ENCODE measurements around the gene MYMK. TPM values are rescaled to one million over a fixed set of nuclear protein-coding genes. Genes with fewer than 3 reads are reported as not detected.

Gene MYMK
- total RNA-seq = not detected

GRCh38 chr9:133524679-133525228 lies at the start of gene MYMK:
Gene MYMK, minus strand, starts transcription at chr9:133524959. Its CDS starts 115 bp downstream, at chr9:133524844.
- no peak within 1 kb of the TSS for H3K27ac Mint-ChIP-seq
- no peaks in the 10 kb centered on the region for H3K9me3 Mint-ChIP-seq
- no peak within 1 kb of the TSS for H3K4me3 Mint-ChIP-seq
- DNase-seq = no peak
- ATAC-seq (replicated peaks in 1 of 2) = no peak
- no peaks in the 10 kb centered on the region for H3K27me3 Mint-ChIP-seq (ENCODE audit: low read depth)
- H3K36me3 Mint-ChIP-seq (ENCODE audit: insufficient read depth in 2 of 2) = no peaks in the 10 kb centered on the region
- peaks cover 4% of the 10 kb centered on the region for H3K4me1 Mint-ChIP-seq (ENCODE audit: low read depth)

DNA sequence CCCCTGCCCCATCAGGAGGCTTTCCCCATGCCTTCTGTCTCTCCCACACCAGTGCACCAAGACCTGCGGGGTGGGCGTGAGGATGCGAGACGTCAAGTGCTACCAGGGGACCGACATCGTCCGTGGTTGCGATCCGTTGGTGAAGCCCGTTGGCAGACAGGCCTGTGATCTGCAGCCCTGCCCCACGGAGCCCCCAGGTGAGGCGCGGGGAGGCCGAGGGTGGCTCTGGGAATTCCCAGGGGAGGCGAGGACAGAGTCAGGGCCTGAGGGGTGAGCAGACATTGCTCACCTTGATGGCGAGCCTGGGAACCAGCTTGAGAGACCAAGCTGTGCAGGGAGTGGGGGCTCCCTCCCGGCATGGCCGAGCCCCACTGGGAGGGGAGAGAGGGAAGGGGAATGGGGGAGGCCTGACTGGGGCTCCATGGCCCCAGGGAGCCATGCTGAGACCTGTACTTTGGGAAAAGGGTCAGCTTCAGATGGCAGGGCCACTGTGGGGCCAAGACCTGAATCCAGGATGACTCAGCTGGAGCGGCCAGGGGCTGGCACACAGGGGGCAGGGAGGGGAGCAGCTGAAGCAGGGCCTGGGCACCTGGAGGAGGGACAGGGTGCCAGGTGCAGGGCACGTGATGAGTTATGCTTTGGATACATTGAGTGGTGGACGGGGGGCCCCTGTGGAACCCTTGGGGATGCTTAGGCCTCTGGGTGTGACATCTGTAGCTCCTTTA lies 49.2 kb upstream of the MYMK start:
- H3K4me1 Mint-ChIP-seq (ENCODE audit: low read depth) = peaks cover 5% of the 10 kb centered on the region
- peaks cover 16% of the 10 kb centered on the region for H3K27me3 Mint-ChIP-seq (ENCODE audit: low read depth)
- no peak for DNase-seq
- H3K4me3 Mint-ChIP-seq = no peak overlapping the region
- H3K9me3 Mint-ChIP-seq = no peaks in the 10 kb centered on the region
- no peak overlapping the region for H3K27ac Mint-ChIP-seq
- H3K36me3 Mint-ChIP-seq (ENCODE audit: insufficient read depth in 2 of 2) = no peaks in the 10 kb centered on the region
- ATAC-seq (replicated peaks in 1 of 2) = no peak

DNA sequence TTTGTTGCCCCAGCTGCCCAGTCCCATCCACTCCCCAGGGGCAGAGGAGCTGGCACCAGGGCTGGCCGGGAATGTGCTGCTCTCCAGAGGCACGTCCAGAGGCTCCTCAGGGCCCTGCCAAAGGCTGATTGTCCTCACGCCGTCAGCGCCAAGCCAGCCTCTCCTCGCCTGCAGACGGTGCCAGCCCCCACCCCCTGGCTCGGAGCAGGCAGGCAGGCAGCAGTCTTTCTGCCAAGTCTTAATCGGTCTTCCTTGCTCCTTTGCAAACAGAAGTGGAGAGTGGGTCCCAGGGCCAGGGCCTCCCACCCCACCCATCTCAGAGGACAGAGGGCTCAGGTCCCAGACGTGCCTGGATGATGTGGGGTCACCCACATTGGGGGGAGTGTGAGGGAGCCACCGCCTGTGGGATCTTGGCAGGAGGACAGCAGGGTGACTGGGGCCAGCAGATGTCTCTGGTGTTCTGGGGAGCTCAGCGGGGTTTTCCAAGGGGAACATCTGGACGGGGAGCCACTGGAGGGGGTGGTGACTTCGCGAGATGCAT lies 48.1 kb upstream of the MYMK start:
- DNase-seq = no peak
- Mint-ChIP-seq H3K27me3 (ENCODE audit: low read depth) (peaks cover 9% of the 10 kb centered on the region), H3K4me3 (no peak overlapping the region), H3K27ac (no peak overlapping the region), H3K4me1 (ENCODE audit: low read depth) (peaks cover 5% of the 10 kb centered on the region), H3K9me3 (no peaks in the 10 kb centered on the region), H3K36me3 (ENCODE audit: insufficient read depth in 2 of 2) (no peaks in the 10 kb centered on the region)
- no peak for ATAC-seq (replicated peaks in 1 of 2)

DNA sequence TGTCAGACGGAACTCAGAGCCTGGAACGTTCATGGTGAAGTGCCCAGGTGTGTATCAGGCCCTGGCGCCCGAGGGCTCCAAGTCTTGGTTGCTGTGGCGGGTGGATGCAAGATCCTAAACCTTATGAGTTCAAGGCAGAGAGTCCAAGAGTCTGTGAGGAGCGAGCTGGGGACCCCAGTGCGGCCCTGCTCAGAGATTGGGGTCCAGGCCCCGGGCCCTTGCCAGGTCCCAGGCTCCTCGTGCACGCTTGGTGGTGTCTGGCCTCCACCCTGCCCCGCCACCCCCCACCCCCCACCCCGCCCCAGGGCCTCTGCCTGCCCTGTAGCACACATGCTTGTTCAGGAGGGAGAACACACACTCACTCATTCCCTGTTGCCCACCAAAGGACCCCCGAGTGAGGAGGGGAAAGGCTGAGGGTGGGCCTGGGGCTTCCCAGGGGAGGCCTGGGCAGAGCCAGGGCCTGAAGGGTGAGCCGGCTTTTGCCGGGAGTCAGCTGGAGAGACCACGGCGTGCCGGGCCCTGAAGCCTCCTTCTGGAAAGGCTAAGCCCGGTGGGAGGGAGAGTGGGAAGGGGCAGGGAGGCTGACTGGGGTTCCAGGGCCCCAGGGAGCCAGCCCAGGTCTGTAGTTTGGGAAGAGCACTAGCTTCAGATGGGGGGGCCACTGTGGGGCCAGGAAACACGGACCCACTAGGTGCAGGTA lies 47.3 kb upstream of the MYMK start:
- peaks cover 7% of the 10 kb centered on the region for H3K27me3 Mint-ChIP-seq (ENCODE audit: low read depth)
- no peak for ATAC-seq (replicated peaks in 1 of 2)
- H3K9me3 Mint-ChIP-seq = no peaks in the 10 kb centered on the region
- H3K4me1 Mint-ChIP-seq (ENCODE audit: low read depth) = peaks cover 5% of the 10 kb centered on the region
- no peak overlapping the region for H3K4me3 Mint-ChIP-seq
- no peak overlapping the region for H3K27ac Mint-ChIP-seq
- no peaks in the 10 kb centered on the region for H3K36me3 Mint-ChIP-seq (ENCODE audit: insufficient read depth in 2 of 2)
- DNase-seq = no peak

DNA sequence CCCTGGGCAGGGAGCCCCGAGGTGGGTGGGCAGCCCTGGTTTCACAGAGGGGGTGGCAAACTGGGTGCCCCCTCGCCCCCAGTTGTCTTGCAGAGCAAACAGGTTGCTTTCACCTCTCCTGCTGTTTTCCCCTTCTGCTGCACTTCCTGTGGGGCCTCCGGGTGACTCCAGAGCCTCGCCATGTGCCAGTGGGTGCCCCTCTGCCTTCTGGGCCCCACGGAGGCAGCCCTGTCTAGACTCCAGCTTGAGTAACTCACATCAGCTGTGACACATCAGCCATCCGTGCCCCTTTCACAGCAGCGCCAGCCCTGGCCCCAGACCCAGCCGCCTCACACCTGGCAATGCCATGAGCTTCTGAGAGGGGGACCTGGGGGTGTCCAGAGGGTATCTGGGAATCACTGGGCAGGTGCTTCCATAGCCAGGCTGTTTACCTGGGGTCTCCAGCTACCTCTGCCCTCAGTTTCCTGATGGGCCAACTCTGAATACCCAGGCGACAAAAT lies 46.7 kb upstream of the MYMK start:
- H3K9me3 Mint-ChIP-seq = no peaks in the 10 kb centered on the region
- DNase-seq (no peak), ATAC-seq (replicated peaks in 1 of 2) (no peak)
- no peaks in the 10 kb centered on the region for H3K36me3 Mint-ChIP-seq (ENCODE audit: insufficient read depth in 2 of 2)
- H3K27me3 Mint-ChIP-seq (ENCODE audit: low read depth) = peaks cover under 1% of the 10 kb centered on the region
- H3K27ac Mint-ChIP-seq = no peak overlapping the region
- H3K4me1 Mint-ChIP-seq (ENCODE audit: low read depth) = no peaks in the 10 kb centered on the region
- no peak overlapping the region for H3K4me3 Mint-ChIP-seq

DNA sequence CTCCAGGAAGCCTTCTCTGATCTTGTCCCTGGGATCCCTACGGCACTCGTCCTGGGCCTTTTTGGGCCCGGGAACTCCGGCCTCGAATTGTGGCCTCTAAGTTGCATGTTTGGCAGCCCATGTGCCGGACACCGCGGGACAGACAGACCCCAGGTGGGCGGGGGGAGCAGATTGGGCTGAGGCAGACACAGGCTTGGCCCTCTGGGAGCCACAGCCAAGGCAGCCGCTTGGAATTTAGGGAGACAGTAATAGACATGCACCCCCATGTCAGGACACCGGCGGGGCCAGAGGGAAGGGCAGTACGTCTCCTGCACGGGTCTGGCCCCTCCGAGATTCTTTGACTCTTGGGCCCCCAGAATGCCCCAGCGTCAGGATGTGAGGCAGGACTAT lies 45.9 kb upstream of the MYMK start:
- no peaks in the 10 kb centered on the region for H3K4me1 Mint-ChIP-seq (ENCODE audit: low read depth)
- H3K36me3 Mint-ChIP-seq (ENCODE audit: insufficient read depth in 2 of 2) = no peaks in the 10 kb centered on the region
- DNase-seq = no peak
- ATAC-seq (replicated peaks in 1 of 2) = no peak
- H3K27ac Mint-ChIP-seq = no peak overlapping the region
- no peaks in the 10 kb centered on the region for H3K9me3 Mint-ChIP-seq
- H3K4me3 Mint-ChIP-seq = no peak overlapping the region
- H3K27me3 Mint-ChIP-seq (ENCODE audit: low read depth) = no peaks in the 10 kb centered on the region

DNA sequence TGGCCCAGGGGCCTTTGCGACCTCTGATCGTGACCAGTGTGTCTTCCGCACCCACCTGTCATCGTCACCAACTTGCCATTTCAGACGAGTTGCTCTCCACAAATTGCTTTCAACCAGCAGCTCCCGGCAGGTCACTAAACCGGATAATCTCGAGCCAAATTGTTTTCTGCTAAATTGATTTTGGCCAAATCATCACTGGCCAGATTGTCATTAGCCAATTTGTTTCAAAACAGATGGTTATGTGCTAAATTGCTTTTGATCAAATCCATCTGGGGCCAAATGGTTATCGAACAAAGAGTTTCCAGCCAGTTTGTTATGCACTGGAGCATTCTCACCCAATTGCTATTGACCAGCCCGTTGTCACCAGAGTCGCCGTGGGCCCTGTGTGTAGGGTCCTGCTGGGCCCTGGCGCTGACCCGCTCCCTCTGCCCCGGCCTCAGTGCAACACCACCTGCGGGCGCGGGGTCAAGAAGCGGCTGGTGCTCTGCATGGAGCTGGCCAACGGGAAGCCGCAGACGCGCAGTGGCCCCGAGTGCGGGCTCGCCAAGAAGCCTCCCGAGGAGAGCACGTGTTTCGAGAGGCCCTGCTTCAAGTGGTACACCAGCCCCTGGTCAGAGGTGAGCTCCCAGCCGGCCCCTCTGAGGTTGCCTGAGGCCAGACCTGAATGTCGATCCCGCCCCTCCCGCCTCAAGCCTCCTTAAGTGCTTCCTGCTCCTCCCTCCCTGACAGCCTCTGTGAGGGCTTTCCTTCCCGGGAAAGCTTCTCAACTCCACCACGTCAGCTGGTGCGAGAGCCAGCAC lies 45.3 kb upstream of the MYMK start:
- H3K9me3 Mint-ChIP-seq = no peaks in the 10 kb centered on the region
- no peaks in the 10 kb centered on the region for H3K36me3 Mint-ChIP-seq (ENCODE audit: insufficient read depth in 2 of 2)
- H3K4me1 Mint-ChIP-seq (ENCODE audit: low read depth) = no peaks in the 10 kb centered on the region
- no peak overlapping the region for H3K4me3 Mint-ChIP-seq
- H3K27ac Mint-ChIP-seq = no peak overlapping the region
- DNase-seq (no peak), ATAC-seq (replicated peaks in 1 of 2) (no peak)
- H3K27me3 Mint-ChIP-seq (ENCODE audit: low read depth) = no peaks in the 10 kb centered on the region

- H3K9me3 Mint-ChIP-seq = no peaks in the 10 kb centered on the region
- H3K27ac Mint-ChIP-seq = no peak overlapping the region
- H3K4me3 Mint-ChIP-seq = no peak overlapping the region
- H3K27me3 Mint-ChIP-seq (ENCODE audit: low read depth) = no peaks in the 10 kb centered on the region
- ATAC-seq (replicated peaks in 1 of 2) = no peak
- no peaks in the 10 kb centered on the region for H3K36me3 Mint-ChIP-seq (ENCODE audit: insufficient read depth in 2 of 2)
- no peak for DNase-seq
- H3K4me1 Mint-ChIP-seq (ENCODE audit: low read depth) = no peaks in the 10 kb centered on the region
Measured at GRCh38 chr9:133569121-133569785, 44.5 kb upstream of the MYMK start.

- no peak overlapping the region for H3K27ac Mint-ChIP-seq
- H3K4me3 Mint-ChIP-seq = no peak overlapping the region
- DNase-seq = no peak
- no peaks in the 10 kb centered on the region for H3K27me3 Mint-ChIP-seq (ENCODE audit: low read depth)
- no peaks in the 10 kb centered on the region for H3K4me1 Mint-ChIP-seq (ENCODE audit: low read depth)
- no peaks in the 10 kb centered on the region for H3K9me3 Mint-ChIP-seq
- no peaks in the 10 kb centered on the region for H3K36me3 Mint-ChIP-seq (ENCODE audit: insufficient read depth in 2 of 2)
- ATAC-seq (replicated peaks in 1 of 2) = no peak
Measured at GRCh38 chr9:133568186-133568585, 43.4 kb upstream of the MYMK start.

DNA sequence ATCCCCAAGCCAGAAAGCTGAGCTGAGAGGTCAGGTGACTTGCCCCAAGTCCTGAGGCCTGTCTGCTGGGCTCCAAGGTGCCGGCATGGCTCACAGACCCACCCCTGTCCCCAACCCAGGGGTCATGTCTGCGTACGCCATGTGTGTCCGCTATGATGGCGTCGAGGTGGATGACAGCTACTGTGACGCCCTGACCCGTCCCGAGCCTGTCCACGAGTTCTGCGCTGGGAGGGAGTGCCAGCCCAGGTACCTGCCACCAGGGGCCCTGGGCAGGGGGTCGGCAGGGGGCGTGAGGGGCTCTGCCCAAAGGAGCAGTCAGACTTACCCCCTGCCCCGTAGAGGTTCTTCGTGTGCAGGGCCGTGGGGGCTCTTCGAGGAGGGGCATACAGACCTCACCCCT lies 42.1 kb upstream of the MYMK start:
- Mint-ChIP-seq H3K4me3 (no peak overlapping the region), H3K36me3 (ENCODE audit: insufficient read depth in 2 of 2) (no peaks in the 10 kb centered on the region), H3K9me3 (no peaks in the 10 kb centered on the region), H3K27me3 (ENCODE audit: low read depth) (no peaks in the 10 kb centered on the region), H3K27ac (no peak overlapping the region), H3K4me1 (ENCODE audit: low read depth) (no peaks in the 10 kb centered on the region)
- no peak for ATAC-seq (replicated peaks in 1 of 2)
- no peak for DNase-seq

GRCh38 chr9:133566382-133566781 lies 41.6 kb upstream of the MYMK start:
- H3K36me3 Mint-ChIP-seq (ENCODE audit: insufficient read depth in 2 of 2) = no peaks in the 10 kb centered on the region
- no peaks in the 10 kb centered on the region for H3K9me3 Mint-ChIP-seq
- H3K27ac Mint-ChIP-seq = no peak overlapping the region

DNA sequence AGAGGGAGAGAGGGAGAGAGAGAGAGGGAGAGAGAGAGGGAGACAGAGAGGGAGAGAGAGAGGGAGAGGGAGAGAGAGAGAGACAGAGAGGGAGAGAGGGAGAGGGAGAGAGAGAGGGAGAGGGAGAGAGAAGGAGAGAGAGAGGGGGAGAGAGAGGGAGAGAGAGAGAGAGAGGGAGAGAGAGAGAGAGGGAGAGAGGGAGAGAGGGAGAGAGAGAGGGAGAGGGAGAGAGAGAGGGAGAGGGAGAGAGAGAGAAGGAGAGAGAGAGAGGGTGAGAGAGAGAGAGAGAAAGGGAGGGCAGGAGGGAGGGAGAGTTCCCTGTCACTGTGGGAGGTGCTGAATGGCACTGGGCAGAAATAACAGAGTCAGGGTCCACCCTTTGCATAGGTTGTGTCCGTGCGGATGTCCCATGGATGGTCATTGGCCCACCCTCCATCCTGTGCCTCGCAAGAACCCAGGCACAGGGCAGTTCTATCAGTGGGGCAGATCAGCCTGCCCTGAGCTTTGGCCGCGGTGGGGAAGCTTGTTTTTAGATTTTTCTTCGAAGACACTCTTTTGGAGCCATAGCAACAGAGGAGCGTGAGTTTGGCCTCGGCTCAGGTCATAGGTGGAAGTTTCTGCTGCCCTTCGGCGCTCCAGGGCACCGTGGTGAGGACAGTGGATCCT lies 39.8 kb upstream of the MYMK start:
- no peak overlapping the region for H3K27ac Mint-ChIP-seq
- peaks cover 4% of the 10 kb centered on the region for H3K4me1 Mint-ChIP-seq (ENCODE audit: low read depth)
- no peak for DNase-seq

More at GRCh38 chr9:133566382-133566781, 41.6 kb upstream of the MYMK start:
- no peaks in the 10 kb centered on the region for H3K27me3 Mint-ChIP-seq (ENCODE audit: low read depth)
- H3K4me1 Mint-ChIP-seq (ENCODE audit: low read depth) = no peaks in the 10 kb centered on the region
- ATAC-seq (replicated peaks in 1 of 2) = no peak
- DNase-seq = no peak
- no peak overlapping the region for H3K4me3 Mint-ChIP-seq

More for the DNA sequence above, 39.8 kb upstream of the MYMK start:
- no peak overlapping the region for H3K4me3 Mint-ChIP-seq
- H3K9me3 Mint-ChIP-seq = no peaks in the 10 kb centered on the region
- no peaks in the 10 kb centered on the region for H3K36me3 Mint-ChIP-seq (ENCODE audit: insufficient read depth in 2 of 2)
- ATAC-seq (replicated peaks in 1 of 2) = no peak
- H3K27me3 Mint-ChIP-seq (ENCODE audit: low read depth) = no peaks in the 10 kb centered on the region
